GM21723 (cell line): ENCODE data around the gene LYZL4.

Source experiments
- ATAC-seq: cut with Tn5 transposase; IDR thresholded peaks from one replicate; pipeline ENCODE4 v1.9.1; 2021; ENCODE audit warnings: mild to moderate bottlenecking, moderate library complexity; ENCODE audit not compliant: unreplicated experiment

The LYZL4 gene

GRCh38 chr3:42428830-42429229 is 18.4 kb upstream of the LYZL4 start:
- ATAC-seq, result no peak

GRCh38 chr3:42425736-42426407 is 15.5 kb upstream of the LYZL4 start:
- no peak for ATAC-seq

- ATAC-seq, result no peak
These were observed 14.5 kb upstream of the LYZL4 start for GRCh38 chr3:42424911-42425310.

GRCh38 chr3:42421818-42422796 is 11.7 kb upstream of the LYZL4 start:
- no peak for ATAC-seq

- ATAC-seq, result no peak
These were observed 9.2 kb upstream of the LYZL4 start for GRCh38 chr3:42419563-42419962.

- ATAC-seq, result no peak
These were observed 2.2 kb upstream of the LYZL4 start for GRCh38 chr3:42412526-42413155.

- ATAC-seq, result no peak
These were observed 1.0 kb upstream of the LYZL4 start for GRCh38 chr3:42411429-42411828.

GRCh38 chr3:42408156-42408555 is 2.3 kb downstream of the LYZL4 start:
- no peak for ATAC-seq

GRCh38 chr3:42406727-42407450 is 3.5 kb downstream of the LYZL4 start:
- no peak for ATAC-seq

- ATAC-seq, result no peak
These were observed 4.6 kb downstream of the LYZL4 start for GRCh38 chr3:42405857-42406256.

GRCh38 chr3:42403737-42404136 is 6.7 kb downstream of the LYZL4 start:
- no peak for ATAC-seq

GRCh38 chr3:42402394-42403096 is 7.9 kb downstream of the LYZL4 start:
- no peak for ATAC-seq

- no peak for ATAC-seq
These were observed 12.3 kb downstream of the LYZL4 start for GRCh38 chr3:42398080-42398479.

- ATAC-seq, result no peak
These were observed 12.8 kb downstream of the LYZL4 start for GRCh38 chr3:42397644-42398043.

GRCh38 chr3:42394579-42395288 is 15.7 kb downstream of the LYZL4 start:
- no peak for ATAC-seq

GRCh38 chr3:42387802-42388651 is 22.4 kb downstream of the LYZL4 start:
- ATAC-seq, result no peak

- ATAC-seq, result no peak
These were observed 28.8 kb downstream of the LYZL4 start for GRCh38 chr3:42381551-42382082.

- no peak for ATAC-seq
These were observed 32.7 kb downstream of the LYZL4 start for GRCh38 chr3:42377681-42378080.
